HG03460 (cell line): ENCODE measurements around the gene SHISA5.

Experiments
- ATAC-seq: cut with Tn5 transposase; IDR thresholded peaks from one replicate; pipeline ENCODE4 v1.9.1; 2021; ENCODE audit not compliant: unreplicated experiment

Gene SHISA5

DNA sequence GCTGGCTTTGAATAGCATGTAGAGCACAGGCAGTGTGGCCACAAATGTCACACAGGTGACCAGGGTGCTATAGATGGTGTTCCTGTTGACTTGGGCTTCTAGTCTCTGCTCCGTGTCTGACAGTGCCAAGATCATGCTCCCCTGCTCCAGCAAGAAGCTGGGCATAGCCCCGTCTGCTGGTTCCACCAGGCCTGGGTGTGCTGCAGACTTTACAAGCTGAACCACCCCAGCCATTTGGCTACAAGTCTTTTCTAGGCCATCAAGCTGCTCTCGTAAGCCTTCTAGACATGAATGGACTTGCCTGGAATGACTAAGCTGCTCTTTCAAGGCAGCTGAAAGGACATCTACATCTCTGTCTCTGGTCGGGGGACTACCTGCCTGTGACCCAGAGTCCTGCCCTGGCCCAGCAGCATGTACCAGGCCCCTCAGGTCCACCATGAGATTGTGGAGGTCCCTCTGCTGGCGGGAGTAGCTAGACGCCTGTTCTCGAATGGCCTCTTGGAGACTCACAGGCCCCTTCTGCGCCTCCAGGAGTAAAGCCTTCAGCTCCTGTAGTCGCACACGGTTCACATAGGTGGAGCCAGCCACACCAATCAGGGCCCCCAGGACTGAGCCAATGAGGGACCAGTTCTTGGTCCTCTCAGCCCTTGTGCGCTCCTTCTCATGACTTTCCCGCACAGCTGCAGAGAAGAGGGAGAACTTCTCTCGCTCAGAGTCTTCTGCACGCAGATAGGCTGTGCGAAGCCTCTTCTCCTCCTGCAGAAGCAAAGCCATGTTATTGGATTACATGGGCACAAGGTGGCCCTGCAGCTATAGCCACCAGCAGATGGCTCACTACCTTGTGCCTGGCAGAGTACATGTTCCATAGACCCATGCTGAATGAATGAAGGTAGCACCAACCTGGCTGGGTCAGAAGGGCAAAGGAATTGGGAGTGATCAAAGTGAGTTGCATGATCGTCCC, 71.3 kb downstream of the SHISA5 start:
- no peak for ATAC-seq

GRCh38 chr3:48431224-48432029, 72.5 kb downstream of the SHISA5 start:
- ATAC-seq = no peak

- ATAC-seq = no peak
Measured at GRCh38 chr3:48430708-48431101, 73.3 kb downstream of the SHISA5 start.

- ATAC-seq = no peak
Measured at GRCh38 chr3:48429960-48430707, 73.8 kb downstream of the SHISA5 start, which contains the start of gene PLXNB1. PLXNB1 (minus strand) TSS chr3:48430086; CDS start chr3:48424611, 5,475 bp downstream.

DNA sequence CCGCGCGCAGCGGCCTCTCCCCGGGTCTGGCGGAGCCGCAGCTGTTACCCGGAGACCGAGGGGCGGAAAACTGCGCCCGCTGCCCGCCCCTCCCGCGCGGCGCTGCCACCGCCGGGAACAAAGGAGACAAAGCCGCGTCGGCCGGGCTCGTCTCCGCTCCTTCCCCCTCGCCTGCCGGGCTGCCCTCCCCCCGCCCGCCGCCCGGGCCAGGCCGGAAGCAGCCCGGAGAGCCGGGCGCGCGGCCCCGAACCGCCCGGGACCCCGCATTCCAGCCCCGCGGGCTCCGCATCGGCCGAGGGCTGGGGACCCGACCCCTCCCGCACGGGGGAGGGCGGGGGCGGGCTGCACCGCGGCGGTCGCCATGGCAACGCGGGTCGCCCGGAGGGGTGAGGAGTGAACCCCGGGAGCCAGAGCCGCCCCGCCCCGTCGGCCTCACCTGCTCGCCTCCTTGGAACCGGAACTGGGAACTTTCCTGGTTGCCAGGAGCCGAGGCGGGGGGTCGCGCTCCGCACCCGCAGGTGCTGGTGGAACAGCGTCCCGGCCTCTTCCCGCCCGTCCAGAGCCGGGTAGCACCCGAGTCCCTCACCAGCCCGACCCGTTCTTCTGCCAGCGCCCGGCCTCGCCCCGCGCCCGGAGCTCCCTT, 74.5 kb downstream of the SHISA5 start:
- ATAC-seq = no peak

DNA sequence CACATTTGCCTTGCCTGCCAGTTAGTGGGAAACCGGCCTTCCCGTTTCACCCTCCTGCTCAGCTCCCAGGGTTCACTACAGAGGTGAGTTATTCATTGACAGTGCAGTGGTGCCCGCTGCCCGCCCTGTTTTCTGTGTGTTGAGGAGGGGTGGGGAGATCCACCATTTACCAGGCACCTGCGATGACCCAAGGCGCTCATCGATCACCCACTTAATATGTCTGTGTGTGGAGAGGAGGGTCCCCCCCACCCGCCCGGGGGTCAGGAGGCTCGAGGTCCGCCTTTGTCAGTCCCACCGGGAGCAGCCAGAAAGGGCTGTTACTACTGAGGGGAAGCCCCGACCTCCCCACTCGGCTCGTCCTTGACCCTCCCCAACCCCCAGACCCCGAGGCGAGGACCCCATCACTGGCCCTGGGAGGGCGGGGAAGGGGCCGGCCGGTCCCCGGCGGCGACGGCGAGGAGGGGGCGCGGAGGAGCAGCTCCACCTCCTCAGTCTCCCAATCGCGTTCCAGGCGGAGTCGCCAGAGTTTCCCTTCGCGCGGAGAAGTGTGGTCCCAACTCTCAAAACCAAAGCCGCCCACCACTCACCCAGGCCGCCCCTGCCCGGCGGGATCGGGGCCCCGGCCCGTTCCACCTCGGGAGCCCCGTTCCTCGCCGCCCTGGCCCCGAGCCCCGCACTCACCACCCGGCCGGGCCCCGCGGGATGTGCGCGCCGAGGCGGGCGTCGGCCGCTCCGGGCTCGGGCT, 75.2 kb downstream of the SHISA5 start:
- no peak for ATAC-seq

DNA sequence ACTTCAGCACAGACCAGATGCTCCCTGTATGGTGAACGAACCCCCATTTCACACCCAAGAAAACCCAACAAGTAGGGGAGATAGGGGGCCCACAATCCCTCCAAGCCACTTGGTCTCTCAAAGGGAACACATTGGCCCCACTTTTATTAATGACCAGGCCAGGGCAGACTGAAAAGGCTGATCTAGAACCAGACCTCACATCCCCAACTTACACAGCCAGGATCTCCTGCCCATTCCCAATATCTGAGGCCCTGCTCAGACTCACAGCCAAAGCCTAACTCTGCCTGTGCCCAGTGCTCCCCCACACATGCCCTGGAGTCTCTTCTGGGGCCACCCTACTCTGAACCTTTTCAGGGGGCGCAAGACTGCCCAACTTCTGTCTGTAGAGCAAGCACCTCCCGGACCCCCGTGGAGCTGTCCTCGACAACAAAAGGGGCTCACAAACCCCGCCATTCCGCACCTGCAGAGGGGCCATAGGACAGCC, 75.8 kb downstream of the SHISA5 start:
- no peak for ATAC-seq

- ATAC-seq = no peak
Measured at GRCh38 chr3:48427630-48427962, 76.4 kb downstream of the SHISA5 start.

DNA sequence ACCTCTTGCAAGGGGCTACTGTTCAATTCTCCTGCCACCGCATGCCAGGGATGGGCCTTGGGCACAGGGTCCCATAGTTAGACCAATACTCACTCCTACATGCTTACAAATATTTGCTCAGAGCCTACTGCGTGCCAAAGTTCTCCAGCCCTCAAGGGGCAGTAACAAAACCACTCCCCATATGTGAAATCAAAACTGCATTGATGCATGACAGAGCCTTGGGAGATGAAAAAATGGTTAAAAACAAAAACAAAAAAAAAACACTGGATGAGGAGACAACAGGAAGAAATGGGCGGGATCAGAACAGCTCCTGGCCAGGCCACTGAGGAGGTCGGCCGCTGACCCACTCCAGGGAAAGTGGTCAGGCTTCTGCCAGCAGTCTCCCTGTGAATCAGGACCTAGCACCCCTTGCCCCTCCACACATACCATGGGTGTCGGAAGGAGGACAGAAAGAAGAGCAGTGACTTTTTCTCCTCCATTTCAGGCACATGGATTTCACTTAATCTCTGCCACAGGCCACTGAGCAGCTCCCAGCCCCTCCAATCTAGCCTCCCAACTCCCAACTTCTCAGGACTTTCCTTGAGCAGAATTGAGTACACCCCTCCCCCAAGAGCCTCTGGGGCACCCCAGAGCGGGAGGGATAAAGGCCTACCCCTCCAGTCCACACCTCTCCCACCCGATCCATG, 76.9 kb downstream of the SHISA5 start:
- no peak for ATAC-seq

DNA sequence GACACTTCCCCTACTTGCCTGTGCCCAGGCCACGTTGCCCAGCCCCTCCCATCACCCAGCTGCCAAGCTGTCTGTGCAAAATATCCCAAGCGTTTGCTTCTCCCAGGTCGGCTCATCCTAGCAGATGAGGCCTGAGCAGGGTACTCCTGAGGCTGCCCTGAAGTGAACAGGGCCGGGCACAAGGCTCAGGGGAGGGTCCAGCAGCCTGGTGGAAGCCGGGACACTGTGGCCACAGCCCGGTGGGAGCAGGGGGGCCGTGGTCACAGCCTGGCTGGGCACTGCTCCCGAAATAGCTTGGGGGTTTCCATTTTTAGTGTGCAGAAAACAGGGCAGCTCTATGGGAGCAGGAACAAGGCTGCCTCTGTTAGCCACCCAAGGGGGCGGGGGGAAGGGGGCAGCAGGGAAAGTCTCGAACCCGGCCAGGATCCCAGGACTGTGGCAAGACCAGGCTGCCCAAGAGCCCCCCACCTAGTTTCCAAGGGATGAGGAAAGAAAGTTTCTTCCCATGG, 77.5 kb downstream of the SHISA5 start:
- ATAC-seq = no peak

DNA sequence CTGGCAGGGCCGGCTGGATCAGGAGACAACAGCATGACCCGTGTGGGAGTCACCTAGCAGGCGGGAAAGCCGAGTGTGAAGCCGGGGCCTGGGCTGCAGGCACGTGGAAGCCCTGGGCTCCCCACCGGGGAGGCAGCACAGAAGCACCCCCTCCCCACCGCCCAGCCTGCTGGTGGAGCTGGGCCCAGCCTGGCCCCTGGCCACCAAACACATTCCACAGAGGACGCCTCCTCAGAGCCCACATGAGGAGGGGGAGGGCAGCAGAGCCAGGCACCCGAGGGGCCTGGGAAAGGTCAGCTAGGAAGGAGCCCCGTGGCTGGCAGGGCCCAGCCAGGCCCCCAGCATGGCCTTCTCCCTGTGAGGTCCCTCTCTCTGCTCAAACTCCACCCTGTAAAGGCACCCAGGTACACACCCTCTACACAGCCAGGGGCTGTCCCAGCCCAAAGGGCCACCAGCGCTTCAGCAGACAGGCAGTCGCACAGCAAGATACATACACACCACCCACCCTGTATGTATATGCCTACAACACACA, 78.6 kb downstream of the SHISA5 start:
- no peak for ATAC-seq

DNA sequence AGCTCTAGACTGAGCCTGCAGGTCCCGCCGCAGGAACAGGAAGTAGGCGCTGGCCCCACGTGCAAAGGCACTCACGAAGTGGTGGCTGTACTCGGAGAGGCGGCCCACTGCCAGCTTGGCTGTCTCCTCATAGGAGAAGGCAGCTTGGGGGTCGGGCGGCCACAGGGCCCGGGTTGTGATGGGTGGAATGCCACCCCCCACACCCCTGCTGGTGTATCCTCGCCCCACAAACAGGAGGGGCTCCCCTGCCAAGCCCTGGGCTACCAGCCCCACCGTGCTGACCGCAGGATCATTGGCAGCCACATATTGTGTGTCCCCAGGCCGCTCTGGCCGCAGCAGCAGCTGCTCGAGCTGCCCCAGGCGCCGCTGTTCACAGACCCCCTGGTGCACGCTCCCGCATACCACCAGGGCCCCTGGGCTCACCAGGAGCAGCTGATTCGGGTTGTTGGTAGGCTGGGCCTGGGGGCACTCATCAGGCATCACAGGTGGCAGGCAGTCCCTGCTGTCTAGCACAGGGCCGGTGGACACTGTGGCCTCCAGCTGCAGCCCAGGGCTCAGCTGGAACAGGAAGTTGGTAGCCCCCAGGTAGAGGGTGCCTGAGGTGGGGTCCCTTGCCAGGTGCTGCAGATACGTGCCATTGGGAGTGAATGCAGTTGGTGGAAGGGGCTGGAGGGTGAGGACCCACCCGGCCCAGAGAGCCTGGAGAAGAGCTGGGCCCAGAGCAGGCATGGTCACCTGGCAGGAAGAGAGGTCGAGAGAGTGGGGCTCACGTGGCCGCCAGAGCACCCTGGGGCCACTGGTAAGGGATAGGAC, 79.9 kb downstream of the SHISA5 start:
- no peak for ATAC-seq

GRCh38 chr3:48423241-48423882, 80.6 kb downstream of the SHISA5 start:
- ATAC-seq = no peak

GRCh38 chr3:48422681-48423080, 81.3 kb downstream of the SHISA5 start:
- no peak for ATAC-seq

- no peak for ATAC-seq
Measured at GRCh38 chr3:48422272-48422671, 81.7 kb downstream of the SHISA5 start.

DNA sequence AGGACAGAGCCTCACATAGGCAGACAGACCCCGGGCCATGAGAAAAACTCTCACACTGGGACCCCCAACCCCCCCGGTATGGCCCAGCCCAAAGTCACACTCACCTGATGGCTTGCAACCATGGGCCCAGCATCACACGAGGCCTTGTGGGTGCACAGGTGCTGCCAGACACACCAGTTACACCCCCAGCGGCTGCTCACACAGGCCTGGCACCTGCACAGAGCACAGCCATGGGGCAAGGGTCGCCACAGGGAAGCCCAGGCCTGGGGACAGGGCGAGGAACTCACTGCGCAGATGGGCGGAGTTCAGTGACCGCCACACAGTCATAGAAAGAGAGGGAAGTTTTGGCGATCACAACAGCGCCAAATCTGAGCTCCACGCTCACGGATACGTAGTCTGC, 83.4 kb downstream of the SHISA5 start:
- ATAC-seq = no peak

DNA sequence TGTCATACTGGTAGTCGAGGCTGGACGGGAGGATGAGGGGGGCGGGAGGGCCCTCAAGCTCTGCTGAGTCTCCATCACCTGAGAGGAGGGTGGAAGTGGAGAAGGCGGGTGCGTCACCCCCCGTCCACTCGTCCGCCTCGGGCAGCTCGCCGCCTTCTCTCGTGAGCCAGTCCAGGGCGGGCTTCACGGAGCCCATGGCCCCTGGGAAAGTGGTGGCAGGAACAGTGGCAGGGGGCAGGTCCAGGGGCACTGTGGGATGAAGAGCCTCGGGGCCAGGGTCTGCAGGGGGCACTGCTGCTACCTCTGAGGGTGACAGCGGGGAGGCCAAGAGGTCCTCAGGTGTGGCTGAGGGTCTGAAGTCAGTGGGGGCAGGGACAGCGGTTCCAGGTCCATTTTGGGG, 84.4 kb downstream of the SHISA5 start:
- no peak for ATAC-seq

GRCh38 chr3:48419149-48419548, 84.8 kb downstream of the SHISA5 start:
- no peak for ATAC-seq
